DND-41 (cell line): ENCODE results near the gene TOX3.

Source experiments
- EZH2 ChIP-seq: IDR thresholded peaks from 3 replicates; pipeline ENCODE4 v1.6.1; 2012; ENCODE audit warnings: borderline replicate concordance, low read depth, mild to moderate bottlenecking, moderate library complexity, low read length, inconsistent platforms; ENCODE audit not compliant: severe bottlenecking
- TF ChIP-seq, protein P1 (sequence below): IDR thresholded peaks from 2 replicates; pipeline ENCODE4 v1.5.1; 2012; ENCODE audit warnings: borderline replicate concordance, low read length, moderate library complexity, mild to moderate bottlenecking; ENCODE audit not compliant: poor library complexity, severe bottlenecking; ENCODE audit errors: extremely low read depth

- no peak for TF ChIP-seq EZH2
- TF ChIP-seq, protein P1, sequence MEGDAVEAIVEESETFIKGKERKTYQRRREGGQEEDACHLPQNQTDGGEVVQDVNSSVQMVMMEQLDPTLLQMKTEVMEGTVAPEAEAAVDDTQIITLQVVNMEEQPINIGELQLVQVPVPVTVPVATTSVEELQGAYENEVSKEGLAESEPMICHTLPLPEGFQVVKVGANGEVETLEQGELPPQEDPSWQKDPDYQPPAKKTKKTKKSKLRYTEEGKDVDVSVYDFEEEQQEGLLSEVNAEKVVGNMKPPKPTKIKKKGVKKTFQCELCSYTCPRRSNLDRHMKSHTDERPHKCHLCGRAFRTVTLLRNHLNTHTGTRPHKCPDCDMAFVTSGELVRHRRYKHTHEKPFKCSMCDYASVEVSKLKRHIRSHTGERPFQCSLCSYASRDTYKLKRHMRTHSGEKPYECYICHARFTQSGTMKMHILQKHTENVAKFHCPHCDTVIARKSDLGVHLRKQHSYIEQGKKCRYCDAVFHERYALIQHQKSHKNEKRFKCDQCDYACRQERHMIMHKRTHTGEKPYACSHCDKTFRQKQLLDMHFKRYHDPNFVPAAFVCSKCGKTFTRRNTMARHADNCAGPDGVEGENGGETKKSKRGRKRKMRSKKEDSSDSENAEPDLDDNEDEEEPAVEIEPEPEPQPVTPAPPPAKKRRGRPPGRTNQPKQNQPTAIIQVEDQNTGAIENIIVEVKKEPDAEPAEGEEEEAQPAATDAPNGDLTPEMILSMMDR: no peak
Observed at GRCh38 chr16:52441886-52442285, 105.1 kb downstream of the TOX3 start.
